Measurements from ENCODE around the gene KIAA1671. TPM values are rescaled to one million over a fixed set of nuclear protein-coding genes. Genes with fewer than 3 reads are reported as not detected.
A peak's percentile ranks its signal among the peaks of the same experiment; 100 is the strongest.

KIAA1671 gene
- total RNA-seq, 2 donors from 2014 or later, result 16.8 to 21.7 TPM

DNA sequence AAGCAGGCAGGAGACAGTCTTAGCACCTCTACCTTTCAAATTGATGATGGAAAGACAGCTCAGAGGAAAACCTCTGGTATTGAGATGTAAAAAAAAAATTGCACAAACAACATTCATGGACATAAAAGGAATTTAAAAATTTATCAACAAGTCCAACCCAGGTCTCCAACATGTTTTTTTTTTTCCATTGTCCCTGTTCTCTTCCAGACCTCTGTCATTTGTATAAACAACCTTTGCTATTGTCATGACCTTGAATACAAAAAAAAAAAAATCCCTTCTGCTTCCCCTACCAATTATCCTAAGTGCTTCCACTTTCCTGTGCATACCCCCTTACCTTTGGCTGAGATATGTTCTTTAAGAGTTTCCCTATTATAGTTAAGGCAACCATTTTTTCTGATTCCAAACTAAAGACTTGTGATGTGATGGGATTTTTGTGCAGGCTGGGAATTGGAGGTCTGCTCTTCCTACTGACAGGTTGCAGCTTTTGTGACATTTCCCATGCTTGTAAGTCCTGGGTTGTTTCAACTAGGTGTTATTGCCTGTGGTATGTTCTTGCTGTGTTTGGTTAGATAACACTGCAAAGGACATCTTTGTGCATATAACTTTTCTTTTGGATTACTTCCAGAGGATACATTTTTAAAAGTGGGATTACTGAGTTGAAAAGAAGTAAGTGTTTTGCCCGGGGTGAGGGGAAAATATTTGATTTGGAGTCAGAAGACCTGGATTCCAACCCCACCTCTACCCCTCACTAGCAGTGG, 67.1 kb downstream of the KIAA1671 start:
- no peak for DNase-seq (ENCODE audit: low spot score)
- H3K27me3 ChIP-seq, result no peaks in the 10 kb centered on the region
- peaks cover 0 to 30% of the 10 kb centered on the region in 2 donors for H3K4me1 ChIP-seq
- no peaks in the 10 kb centered on the region for H3K36me3 ChIP-seq
- H3K27ac ChIP-seq, result no peak overlapping the region
- TF ChIP-seq, protein P1, sequence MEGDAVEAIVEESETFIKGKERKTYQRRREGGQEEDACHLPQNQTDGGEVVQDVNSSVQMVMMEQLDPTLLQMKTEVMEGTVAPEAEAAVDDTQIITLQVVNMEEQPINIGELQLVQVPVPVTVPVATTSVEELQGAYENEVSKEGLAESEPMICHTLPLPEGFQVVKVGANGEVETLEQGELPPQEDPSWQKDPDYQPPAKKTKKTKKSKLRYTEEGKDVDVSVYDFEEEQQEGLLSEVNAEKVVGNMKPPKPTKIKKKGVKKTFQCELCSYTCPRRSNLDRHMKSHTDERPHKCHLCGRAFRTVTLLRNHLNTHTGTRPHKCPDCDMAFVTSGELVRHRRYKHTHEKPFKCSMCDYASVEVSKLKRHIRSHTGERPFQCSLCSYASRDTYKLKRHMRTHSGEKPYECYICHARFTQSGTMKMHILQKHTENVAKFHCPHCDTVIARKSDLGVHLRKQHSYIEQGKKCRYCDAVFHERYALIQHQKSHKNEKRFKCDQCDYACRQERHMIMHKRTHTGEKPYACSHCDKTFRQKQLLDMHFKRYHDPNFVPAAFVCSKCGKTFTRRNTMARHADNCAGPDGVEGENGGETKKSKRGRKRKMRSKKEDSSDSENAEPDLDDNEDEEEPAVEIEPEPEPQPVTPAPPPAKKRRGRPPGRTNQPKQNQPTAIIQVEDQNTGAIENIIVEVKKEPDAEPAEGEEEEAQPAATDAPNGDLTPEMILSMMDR (IDR thresholded peaks at IDR 0.05), result no peak
- no peak overlapping the region for H3K4me3 ChIP-seq
- H3K9me3 ChIP-seq, result no peaks in the 10 kb centered on the region

DNA sequence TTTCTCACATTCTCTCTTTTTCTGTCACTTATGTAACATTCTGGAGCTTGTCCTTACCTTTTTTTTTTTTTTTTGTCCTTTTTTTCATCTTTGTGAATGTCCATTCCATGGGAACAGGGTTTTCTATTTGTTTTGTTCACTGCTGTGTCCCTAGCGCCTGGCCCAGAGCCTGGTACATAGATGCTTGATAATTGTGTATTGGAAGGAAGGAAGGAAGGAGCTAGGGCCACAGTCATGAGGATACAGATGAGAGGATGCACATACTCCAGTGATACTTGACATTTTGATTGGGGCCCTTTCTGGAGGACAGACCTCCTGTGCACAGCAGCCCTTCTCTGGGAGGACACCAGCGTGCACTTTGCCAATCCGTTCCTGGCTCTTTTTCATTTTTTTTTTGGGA, 68.9 kb downstream of the KIAA1671 start:
- TF ChIP-seq, protein P1 (IDR thresholded peaks at IDR 0.05), result no peak
- Histone ChIP-seq H3K9me3 (no peaks in the 10 kb centered on the region), H3K36me3 (no peaks in the 10 kb centered on the region), H3K27ac (no peak overlapping the region), H3K4me3 (no peak overlapping the region), H3K4me1 (peaks cover 0 to 39% of the 10 kb centered on the region in 2 donors), H3K27me3 (no peaks in the 10 kb centered on the region)
- no peak for DNase-seq (ENCODE audit: low spot score)

DNA sequence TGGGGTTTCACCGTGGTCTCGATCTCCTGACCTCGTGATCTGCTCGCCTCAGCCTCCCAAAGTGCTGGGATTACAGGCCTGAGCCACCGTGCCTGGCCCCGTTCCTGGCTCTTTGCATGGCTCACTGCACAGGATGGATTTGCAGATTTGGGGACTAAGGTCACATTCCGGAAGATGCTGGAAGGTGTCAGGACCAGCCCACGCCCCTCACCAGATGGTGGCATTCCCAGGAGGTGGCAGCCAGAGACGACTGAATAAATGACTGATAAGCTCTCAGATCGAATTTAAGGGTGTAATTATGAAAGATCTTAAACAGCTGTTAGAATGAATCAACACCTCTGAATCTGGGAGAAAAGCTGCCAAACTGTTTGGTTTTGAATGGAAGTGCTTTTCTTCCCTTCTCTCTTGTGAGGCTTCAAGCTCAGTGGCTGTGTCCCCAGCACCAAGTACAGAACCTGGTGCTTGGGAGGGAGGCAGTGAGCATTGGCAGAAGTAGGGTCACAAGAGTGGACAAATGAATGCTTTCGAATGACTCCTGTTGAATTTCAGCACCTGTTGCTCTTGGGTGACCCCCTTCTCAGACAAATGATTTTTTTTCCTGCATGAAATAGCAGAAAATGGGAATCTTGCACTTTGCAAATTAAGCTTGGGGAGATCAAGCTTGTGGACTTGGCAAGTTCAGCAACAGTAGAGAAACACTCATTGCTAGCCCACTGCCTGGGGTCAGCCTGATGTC, 69.6 kb downstream of the KIAA1671 start:
- TF ChIP-seq, protein P1 (IDR thresholded peaks at IDR 0.05), result no peak
- Histone ChIP-seq H3K36me3 (no peaks in the 10 kb centered on the region), H3K4me1 (peaks cover 0 to 45% of the 10 kb centered on the region in 2 donors), H3K27me3 (no peaks in the 10 kb centered on the region), H3K9me3 (no peaks in the 10 kb centered on the region), H3K27ac (peak overlapping the region in 1 of 2 donors; percentile 10), H3K4me3 (no peak overlapping the region)
- no peak for DNase-seq (ENCODE audit: low spot score)

DNA sequence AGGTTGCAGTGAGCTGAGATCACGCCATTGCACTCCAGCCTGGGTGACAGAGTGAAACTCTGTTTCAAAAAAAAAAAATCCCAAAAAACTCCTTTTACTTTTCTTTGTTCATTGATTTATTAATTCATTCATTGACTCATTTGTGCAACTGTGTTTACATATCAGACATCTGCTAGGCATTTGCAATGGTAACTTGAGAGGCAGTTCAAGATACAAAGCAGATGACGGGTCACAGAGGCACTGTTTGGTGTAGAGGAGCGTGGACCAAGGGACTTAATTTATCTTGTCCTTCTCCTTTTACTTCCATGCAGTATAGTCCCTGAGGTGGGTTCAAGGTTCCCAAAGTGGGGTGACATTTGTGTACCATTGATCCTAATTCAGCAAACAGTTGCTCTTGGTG, 71.4 kb downstream of the KIAA1671 start:
- TF ChIP-seq, protein P1 (IDR thresholded peaks at IDR 0.05), result no peak
- Histone ChIP-seq H3K4me1 (peaks cover 0 to 54% of the 10 kb centered on the region in 2 donors), H3K9me3 (no peaks in the 10 kb centered on the region), H3K27ac (peak overlapping the region in 1 of 2 donors; percentile 8), H3K4me3 (no peak overlapping the region), H3K36me3 (no peaks in the 10 kb centered on the region), H3K27me3 (no peaks in the 10 kb centered on the region)
- DNase-seq (ENCODE audit: low spot score), result no peak

DNA sequence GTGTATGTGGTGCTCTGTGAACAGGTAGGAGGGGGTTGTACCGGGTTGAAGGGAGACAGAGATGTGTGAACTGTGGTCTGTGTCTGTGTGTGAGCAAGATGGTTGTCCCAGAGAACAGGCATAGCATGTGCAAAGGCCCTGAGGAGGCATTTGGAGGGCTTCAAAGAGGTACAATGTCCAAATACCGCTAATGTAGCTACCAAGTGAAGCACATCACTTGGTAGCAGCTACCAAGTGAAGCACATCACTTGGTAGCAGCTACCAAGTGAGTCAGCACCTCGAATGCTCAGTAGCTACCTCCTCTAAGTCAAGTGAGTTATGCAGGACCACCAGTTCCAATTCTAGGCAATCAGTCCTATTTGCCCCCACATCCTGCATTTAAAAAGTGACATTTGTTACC, 72.4 kb downstream of the KIAA1671 start:
- DNase-seq (ENCODE audit: low spot score), result no peak
- Histone ChIP-seq H3K36me3 (no peaks in the 10 kb centered on the region), H3K4me3 (no peak overlapping the region), H3K27ac (peak overlapping the region; percentile 68 to 87), H3K9me3 (no peaks in the 10 kb centered on the region), H3K4me1 (peaks cover 0 to 56% of the 10 kb centered on the region in 2 donors), H3K27me3 (no peaks in the 10 kb centered on the region)
- TF ChIP-seq, protein P1 (IDR thresholded peaks at IDR 0.05), result no peak
